ENCODE measurements around the gene PCLO.

PCLO gene

GRCh38 chr7:82805527-82805960, 357.1 kb downstream of the PCLO start:
- no peaks in the 10 kb centered on the region for H3K4me1 Mint-ChIP-seq

GRCh38 chr7:82803411-82803810, 359.3 kb downstream of the PCLO start:
- Mint-ChIP-seq H3K36me3 (no peaks in the 10 kb centered on the region), H3K4me3 (no peak overlapping the region), H3K27ac (no peak overlapping the region), H3K9me3 (no peaks in the 10 kb centered on the region), H3K27me3 (no peaks in the 10 kb centered on the region), H3K4me1 (no peaks in the 10 kb centered on the region)

More at GRCh38 chr7:82805527-82805960, 357.1 kb downstream of the PCLO start:
- Mint-ChIP-seq H3K27ac (no peak overlapping the region), H3K27me3 (no peaks in the 10 kb centered on the region), H3K9me3 (no peaks in the 10 kb centered on the region), H3K4me3 (no peak overlapping the region), H3K36me3 (no peaks in the 10 kb centered on the region)

- Mint-ChIP-seq H3K4me3 (no peak overlapping the region), H3K36me3 (no peaks in the 10 kb centered on the region)
Measured at GRCh38 chr7:82789883-82790609, 372.6 kb downstream of the PCLO start.

GRCh38 chr7:82778021-82778420, 384.7 kb downstream of the PCLO start:
- H3K27ac Mint-ChIP-seq: no peak overlapping the region
- H3K4me1 Mint-ChIP-seq: no peaks in the 10 kb centered on the region
- H3K9me3 Mint-ChIP-seq: peaks cover 5% of the 10 kb centered on the region
- H3K4me3 Mint-ChIP-seq: no peak overlapping the region
- H3K27me3 Mint-ChIP-seq: no peaks in the 10 kb centered on the region
- H3K36me3 Mint-ChIP-seq: no peaks in the 10 kb centered on the region

More at GRCh38 chr7:82789883-82790609, 372.6 kb downstream of the PCLO start:
- peaks cover 18% of the 10 kb centered on the region for H3K9me3 Mint-ChIP-seq
- H3K27ac Mint-ChIP-seq: no peak overlapping the region
- H3K27me3 Mint-ChIP-seq: no peaks in the 10 kb centered on the region
- H3K4me1 Mint-ChIP-seq: no peaks in the 10 kb centered on the region

- no peak overlapping the region for H3K4me3 Mint-ChIP-seq
- H3K27me3 Mint-ChIP-seq: no peaks in the 10 kb centered on the region
- no peaks in the 10 kb centered on the region for H3K36me3 Mint-ChIP-seq
- no peaks in the 10 kb centered on the region for H3K4me1 Mint-ChIP-seq
- no peak overlapping the region for H3K27ac Mint-ChIP-seq
- peaks cover 4% of the 10 kb centered on the region for H3K9me3 Mint-ChIP-seq
Measured at GRCh38 chr7:82762880-82763279, 399.8 kb downstream of the PCLO start.

GRCh38 chr7:82760831-82761230, 401.9 kb downstream of the PCLO start:
- peaks cover 4% of the 10 kb centered on the region for H3K9me3 Mint-ChIP-seq
- H3K27ac Mint-ChIP-seq: no peak overlapping the region
- no peaks in the 10 kb centered on the region for H3K27me3 Mint-ChIP-seq
- no peak overlapping the region for H3K4me3 Mint-ChIP-seq
- H3K36me3 Mint-ChIP-seq: no peaks in the 10 kb centered on the region
- no peaks in the 10 kb centered on the region for H3K4me1 Mint-ChIP-seq

GRCh38 chr7:82760074-82760473, 402.6 kb downstream of the PCLO start:
- Mint-ChIP-seq H3K4me3 (no peak overlapping the region), H3K27ac (no peak overlapping the region), H3K4me1 (no peaks in the 10 kb centered on the region), H3K27me3 (no peaks in the 10 kb centered on the region), H3K36me3 (no peaks in the 10 kb centered on the region), H3K9me3 (peaks cover 4% of the 10 kb centered on the region)

GRCh38 chr7:82755705-82756551, 406.8 kb downstream of the PCLO start:
- Mint-ChIP-seq H3K4me3 (no peak overlapping the region), H3K27ac (no peak overlapping the region), H3K27me3 (no peaks in the 10 kb centered on the region), H3K9me3 (no peaks in the 10 kb centered on the region), H3K36me3 (no peaks in the 10 kb centered on the region), H3K4me1 (no peaks in the 10 kb centered on the region)

GRCh38 chr7:82750007-82750406, 412.7 kb downstream of the PCLO start:
- H3K9me3 Mint-ChIP-seq: no peaks in the 10 kb centered on the region
- H3K36me3 Mint-ChIP-seq: no peaks in the 10 kb centered on the region
- no peaks in the 10 kb centered on the region for H3K4me1 Mint-ChIP-seq
- H3K4me3 Mint-ChIP-seq: no peak overlapping the region
- no peak overlapping the region for H3K27ac Mint-ChIP-seq
- no peaks in the 10 kb centered on the region for H3K27me3 Mint-ChIP-seq

- H3K36me3 Mint-ChIP-seq: no peaks in the 10 kb centered on the region
- no peak overlapping the region for H3K4me3 Mint-ChIP-seq
- H3K4me1 Mint-ChIP-seq: no peaks in the 10 kb centered on the region
- H3K9me3 Mint-ChIP-seq: peaks cover 4% of the 10 kb centered on the region
- no peaks in the 10 kb centered on the region for H3K27me3 Mint-ChIP-seq
- H3K27ac Mint-ChIP-seq: no peak overlapping the region
Measured at GRCh38 chr7:82745820-82746219, 416.9 kb downstream of the PCLO start.

- Mint-ChIP-seq H3K27me3 (no peaks in the 10 kb centered on the region), H3K4me3 (no peak overlapping the region), H3K36me3 (no peaks in the 10 kb centered on the region), H3K27ac (no peak overlapping the region), H3K9me3 (peaks cover 4% of the 10 kb centered on the region), H3K4me1 (no peaks in the 10 kb centered on the region)
Measured at GRCh38 chr7:82745117-82745516, 417.6 kb downstream of the PCLO start.

- no peaks in the 10 kb centered on the region for H3K36me3 Mint-ChIP-seq
- H3K4me1 Mint-ChIP-seq: no peaks in the 10 kb centered on the region
- H3K9me3 Mint-ChIP-seq: peaks cover 4% of the 10 kb centered on the region
- H3K4me3 Mint-ChIP-seq: no peak overlapping the region
- no peak overlapping the region for H3K27ac Mint-ChIP-seq
- no peaks in the 10 kb centered on the region for H3K27me3 Mint-ChIP-seq
Measured at GRCh38 chr7:82742163-82742562, 420.5 kb downstream of the PCLO start.

- H3K27ac Mint-ChIP-seq: no peak overlapping the region
- peaks cover 4% of the 10 kb centered on the region for H3K9me3 Mint-ChIP-seq
- H3K27me3 Mint-ChIP-seq: no peaks in the 10 kb centered on the region
- no peaks in the 10 kb centered on the region for H3K4me1 Mint-ChIP-seq
- no peak overlapping the region for H3K4me3 Mint-ChIP-seq
- no peaks in the 10 kb centered on the region for H3K36me3 Mint-ChIP-seq
Measured at GRCh38 chr7:82741493-82741892, 421.2 kb downstream of the PCLO start.

GRCh38 chr7:82740246-82740848, 422.3 kb downstream of the PCLO start:
- no peaks in the 10 kb centered on the region for H3K36me3 Mint-ChIP-seq
- no peaks in the 10 kb centered on the region for H3K4me1 Mint-ChIP-seq
- H3K27me3 Mint-ChIP-seq: no peaks in the 10 kb centered on the region
- H3K4me3 Mint-ChIP-seq: no peak overlapping the region
- no peak overlapping the region for H3K27ac Mint-ChIP-seq
- H3K9me3 Mint-ChIP-seq: peaks cover 4% of the 10 kb centered on the region

- no peaks in the 10 kb centered on the region for H3K27me3 Mint-ChIP-seq
- H3K27ac Mint-ChIP-seq: no peak overlapping the region
Measured at GRCh38 chr7:82736633-82737032, 426.1 kb downstream of the PCLO start.

GRCh38 chr7:82732677-82733076, 430.0 kb downstream of the PCLO start:
- no peak overlapping the region for H3K4me3 Mint-ChIP-seq
- no peaks in the 10 kb centered on the region for H3K9me3 Mint-ChIP-seq
- no peaks in the 10 kb centered on the region for H3K36me3 Mint-ChIP-seq
- no peaks in the 10 kb centered on the region for H3K27me3 Mint-ChIP-seq
- no peak overlapping the region for H3K27ac Mint-ChIP-seq
- no peaks in the 10 kb centered on the region for H3K4me1 Mint-ChIP-seq

More at GRCh38 chr7:82736633-82737032, 426.1 kb downstream of the PCLO start:
- Mint-ChIP-seq H3K4me3 (no peak overlapping the region), H3K9me3 (no peaks in the 10 kb centered on the region), H3K4me1 (no peaks in the 10 kb centered on the region), H3K36me3 (no peaks in the 10 kb centered on the region)

Measured in activated naive CD4-positive, alpha-beta T cell treated with anti-CD3 and anti-CD28 coated beads, Interleukin-2, amount 50 U/mL, for 24 hours (primary cell).